Renal pelvis (tissue), 4 donors: Measurements from ENCODE around the gene FAM193B. TPM values are rescaled to one million over a fixed set of nuclear protein-coding genes. Genes with fewer than 3 reads are reported as not detected.
"Not testable (repeated sequence)": the region's sequence is repeated elsewhere in the genome, so short reads cannot be mapped to it uniquely, and the experiment has no call there.

Experiments used
- DNase-seq: peaks from one replicate; pipeline ENCODE4 v3.0.0-alpha.2; 2013
- polyA plus RNA-seq, 3 donors: library from polyadenylated mRNA; unstranded; fragments of 120-200 nt; gene quantifications; one replicate each; pipeline ENCODE4 v1.2.1, GENCODE V29; 2013; ENCODE audit not compliant: insufficient read length in 3 of 3

The FAM193B gene
- polyA plus RNA-seq, 3 donors: 78.8 to 110 (median 105) TPM

DNA sequence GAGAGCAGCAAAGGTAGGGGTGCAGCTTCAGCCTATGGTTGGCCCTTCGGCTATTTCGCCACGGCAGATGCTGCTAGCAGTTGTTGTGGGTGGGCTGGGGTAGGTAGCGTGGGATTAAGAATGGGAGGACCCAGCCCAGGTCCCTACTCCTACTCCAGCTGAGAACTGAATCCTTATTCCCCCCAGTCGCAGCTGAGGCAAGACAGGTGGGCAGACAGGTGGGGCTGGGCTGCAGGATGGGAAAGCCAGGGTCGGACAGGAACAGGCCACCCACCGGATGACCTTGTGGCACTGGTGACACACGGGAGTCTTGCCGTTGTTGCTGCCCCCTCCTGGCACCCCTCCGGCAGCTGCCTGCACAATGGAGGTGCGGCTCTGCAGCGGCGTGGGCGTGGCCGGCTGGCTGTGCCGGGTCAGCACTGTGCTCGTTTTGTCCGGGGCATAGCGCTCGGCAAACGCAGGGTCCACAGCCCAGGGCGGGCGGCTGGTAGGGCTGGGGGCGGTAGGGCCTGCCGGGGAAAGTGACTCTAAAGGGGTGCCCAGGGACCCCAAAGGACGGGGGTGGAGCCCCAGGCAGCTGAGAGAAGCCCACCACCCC, 65.1 kb downstream of the FAM193B start:
- no peak for DNase-seq

DNA sequence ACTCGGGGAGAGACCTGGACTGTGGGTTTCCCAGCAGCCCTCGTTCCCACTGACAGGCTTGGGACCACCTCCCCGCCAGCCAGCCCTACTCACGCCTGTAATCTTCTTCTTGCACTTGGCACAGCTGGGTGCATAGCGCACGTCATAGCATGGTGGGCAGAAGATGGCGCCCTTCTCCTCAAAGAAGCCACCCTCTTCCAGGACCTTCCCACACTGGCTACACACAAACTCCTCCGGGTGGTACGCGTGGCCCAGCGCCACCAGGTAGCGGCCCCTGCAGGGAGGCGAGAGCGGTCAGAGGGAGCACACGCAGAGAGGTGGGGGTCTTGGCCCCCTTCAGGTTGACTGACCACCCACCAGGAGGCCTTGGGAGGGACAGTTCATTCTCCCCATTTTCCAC, 66.4 kb downstream of the FAM193B start:
- DNase-seq: no peak

DNA sequence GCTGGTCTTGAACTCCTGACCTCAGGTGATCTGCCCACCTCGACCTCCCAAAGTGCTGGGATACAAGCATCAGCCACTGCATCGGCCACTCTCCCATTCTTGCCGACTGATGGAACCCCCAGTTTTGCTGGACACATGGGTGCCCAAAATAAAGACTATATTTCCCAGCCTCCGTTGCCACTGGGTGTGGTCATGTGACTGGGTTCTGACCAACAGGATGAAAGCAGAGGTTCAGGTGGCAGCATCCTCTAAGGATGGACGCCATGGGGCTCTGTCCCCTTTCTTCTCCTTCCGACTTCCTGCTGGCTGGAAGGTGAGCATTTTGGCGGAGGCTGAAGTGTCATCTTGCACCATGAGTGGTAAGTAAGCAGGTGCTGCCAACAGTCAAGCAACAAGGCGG, 67.2 kb downstream of the FAM193B start:
- DNase-seq: no peak

DNA sequence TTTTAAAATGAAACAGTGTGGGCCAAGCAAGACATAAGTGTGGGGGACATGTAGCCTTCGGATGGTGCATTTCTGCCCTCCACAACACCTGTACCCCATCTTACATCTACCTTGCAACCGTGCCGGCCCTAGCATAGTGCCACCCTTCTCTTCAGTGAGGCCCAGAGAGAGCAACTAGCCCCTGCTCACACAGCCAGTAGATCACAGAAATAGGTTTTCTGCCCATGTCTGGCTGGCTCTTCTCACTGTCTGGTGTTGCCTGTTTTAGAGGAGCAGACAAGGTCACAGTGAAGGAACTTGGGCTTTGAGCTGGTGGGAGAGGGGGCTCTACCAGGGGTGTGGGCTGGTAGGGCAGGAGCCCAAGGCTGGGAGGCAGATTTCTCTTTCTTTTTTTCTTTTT, 68.1 kb downstream of the FAM193B start:
- no peak for DNase-seq

DNA sequence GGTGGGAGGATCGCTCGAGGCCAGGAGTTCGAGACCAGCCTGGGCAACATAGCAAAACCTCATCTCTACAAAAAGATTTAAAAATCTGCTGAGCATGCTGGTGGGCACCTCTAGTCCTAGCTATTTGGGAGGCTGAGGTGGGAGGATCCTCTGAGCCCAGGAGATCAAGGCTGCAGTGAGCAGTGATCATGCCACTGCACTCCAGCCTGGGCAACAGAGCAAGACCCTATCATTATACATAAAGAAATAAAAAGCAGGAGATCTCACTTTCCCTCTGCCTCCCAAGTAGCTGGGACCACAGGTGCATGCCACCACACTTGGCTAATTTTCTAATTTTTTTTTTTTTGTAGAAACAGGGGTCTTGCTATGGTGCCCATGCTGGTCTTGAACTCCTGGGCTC, 68.6 kb downstream of the FAM193B start:
- DNase-seq: not testable (repeated sequence)

DNA sequence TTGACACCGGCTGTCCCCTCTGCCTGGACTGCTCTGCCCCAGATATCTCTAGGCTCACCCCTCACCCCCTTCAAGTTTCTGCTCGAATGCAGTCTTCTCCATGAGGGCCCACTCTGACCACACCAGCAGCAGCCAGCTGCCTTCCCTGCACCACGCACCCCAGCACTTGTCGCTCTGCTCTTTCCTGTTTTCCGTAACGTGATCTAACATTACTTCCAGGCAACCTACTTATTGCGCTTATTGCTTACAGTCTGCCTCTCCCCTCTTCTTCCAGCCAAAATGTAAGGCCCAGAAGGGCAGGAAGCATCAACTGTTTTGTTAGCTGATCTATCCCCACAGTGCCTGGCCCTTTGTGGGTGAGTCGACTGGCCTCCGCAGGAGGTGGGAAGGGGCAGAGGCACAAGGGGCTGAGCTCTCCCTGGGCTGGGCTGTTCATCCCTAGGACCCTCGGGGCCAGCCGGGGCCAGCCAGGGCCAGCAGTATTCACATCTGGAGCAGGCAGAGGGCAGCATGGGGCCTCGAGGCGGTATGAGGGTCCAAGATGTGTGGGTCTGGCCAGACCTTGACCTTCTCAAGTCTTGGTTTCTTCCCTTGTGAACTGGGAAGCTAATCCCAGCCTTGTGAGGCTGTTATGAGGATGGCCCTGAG, 69.3 kb downstream of the FAM193B start:
- no peak for DNase-seq

DNA sequence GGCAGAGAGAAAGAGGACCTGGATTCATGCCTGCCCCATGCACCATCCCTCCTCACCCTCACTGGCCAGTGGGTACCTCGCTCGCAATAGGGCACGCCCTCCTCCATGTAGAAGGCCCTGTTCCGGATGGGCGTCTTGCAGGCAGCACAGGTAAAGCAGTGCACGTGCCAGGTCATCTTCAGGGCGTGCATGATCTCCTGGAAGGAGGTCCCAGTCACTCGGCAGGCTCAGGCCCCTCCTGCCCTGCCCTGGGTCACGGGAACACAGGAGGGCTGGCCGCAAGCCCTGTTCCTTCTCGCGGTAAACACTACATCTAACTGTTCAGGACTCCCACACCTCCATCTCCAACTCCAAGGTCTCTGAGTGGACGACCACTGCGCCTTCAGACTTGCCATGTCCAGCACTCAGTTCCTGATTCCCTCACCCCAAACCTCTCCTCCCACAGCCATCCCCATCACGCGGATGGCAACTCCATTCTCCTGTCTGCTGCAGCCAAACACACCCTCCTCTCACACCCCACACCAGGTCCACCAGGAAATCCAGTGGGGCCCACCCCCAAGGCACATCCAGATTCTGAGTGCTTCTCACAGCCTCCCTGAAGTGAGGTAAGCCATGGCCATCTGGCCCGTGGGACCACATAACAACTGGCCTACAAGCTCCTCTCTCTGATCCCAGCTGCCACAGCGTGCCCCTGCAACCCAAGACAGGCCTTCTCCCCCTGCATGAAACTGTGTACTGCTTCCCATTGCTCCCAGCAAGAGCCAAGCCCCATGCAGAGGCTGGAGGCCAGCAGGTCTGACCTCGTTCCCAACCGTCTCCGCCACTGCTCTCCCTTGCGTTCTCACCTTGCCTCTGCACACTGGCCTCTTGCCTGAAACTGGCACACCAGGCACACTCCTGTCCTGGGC, 70.1 kb downstream of the FAM193B start:
- DNase-seq: no peak

DNA sequence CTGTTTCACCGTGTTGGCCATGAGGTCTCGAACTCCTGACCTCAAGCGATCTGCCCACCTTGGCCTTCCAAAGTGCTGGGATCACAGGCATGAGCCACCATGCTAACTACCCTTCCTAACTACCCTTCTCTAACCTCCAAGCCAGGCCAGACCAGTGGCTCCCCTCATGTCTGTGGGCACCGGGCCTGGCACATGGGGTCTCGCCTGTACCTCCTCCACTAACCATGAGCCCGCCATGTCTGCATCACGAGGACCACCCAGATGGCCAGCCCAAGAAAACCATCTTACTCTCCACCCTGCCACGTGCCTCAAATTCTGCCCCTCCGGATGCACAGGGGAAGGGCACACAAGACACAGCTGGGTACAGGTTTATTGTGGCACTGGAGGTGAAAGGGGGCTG, 71.3 kb downstream of the FAM193B start:
- no peak for DNase-seq

DNA sequence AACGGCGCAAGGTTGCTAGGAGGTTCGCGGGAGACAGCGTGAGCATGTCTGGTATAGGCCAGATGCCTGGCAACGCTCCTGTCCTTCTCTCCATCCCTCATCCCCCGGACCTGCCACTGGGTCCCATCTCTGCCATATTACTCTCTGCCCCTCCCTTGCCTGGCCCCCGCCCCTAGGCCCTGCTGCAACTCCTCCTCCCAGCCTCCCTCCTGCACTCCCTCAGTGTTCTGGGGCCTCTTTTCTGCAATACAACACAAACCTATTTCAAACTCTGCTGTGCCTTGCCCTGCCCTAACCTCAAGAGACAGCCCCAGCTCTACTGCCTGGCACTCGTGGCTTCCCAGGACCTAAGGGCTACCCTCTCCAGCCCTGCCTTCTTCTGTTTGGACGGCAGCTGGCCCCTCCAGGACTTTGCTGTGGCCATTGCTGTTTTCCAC, 72.0 kb downstream of the FAM193B start:
- no peak for DNase-seq

DNA sequence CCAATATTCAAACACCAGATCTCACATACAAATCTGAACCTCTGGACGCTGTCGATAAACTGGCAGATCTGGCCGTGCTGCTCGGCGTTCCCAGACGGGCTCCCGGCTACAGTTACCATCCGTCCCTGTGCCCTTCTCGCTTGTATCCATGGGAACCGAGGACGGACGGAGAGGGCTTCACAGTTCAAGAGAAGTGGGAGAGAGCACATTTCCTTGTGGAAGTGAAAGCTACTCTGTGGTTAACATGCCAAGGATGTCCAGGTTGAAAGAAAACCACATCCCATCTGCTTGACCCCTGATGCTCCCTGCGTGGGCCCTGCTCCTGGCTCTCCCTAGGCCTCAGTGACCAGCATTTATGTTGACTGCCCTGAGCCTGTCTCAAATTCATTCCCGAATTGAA, 74.6 kb downstream of the FAM193B start:
- peak; percentile 65 for DNase-seq

DNA sequence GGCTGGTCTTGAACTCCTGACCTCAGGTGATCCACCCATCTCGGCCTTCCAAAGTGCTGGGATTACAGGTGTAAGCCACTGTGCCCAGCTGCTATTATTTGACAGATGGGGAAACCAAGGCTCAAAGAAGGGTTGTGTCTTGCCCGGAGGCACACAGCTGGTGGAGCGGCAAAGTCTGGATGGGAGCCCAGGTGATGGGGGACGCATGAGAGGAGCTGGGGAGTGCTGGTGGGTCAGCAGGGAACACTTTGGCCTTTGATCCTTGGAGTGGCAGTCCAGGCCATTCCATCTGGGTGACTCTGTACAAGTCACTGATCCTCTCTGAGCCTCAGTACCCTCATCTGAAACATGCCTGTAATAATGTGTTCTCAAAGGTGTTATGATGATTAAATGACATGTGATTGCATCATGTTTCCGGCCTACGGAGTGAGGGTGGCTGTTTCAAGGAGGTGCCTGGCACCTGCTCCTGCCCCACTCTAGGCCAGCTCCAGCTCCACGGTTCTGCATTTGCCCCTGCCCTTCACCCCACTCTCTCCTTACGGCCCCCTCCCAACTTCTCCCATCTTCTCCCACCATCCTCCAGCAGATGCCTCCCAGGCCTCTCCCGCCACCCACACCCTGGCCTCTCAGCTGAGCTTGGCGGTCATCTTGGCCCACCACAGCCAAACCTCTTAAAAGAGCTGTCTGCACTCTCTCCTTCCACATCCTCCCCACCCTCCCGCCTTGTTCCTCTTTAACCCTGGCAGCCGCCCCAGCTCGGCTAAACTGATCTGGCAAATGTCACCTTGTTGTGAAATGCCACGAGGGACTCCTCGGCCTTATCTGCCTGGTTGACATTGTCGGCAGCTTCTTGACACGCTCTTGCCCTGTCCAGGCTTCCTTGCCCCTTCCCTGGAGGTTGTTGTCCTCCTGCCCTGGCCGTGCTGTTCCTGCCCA, 75.4 kb downstream of the FAM193B start:
- no peak for DNase-seq

DNA sequence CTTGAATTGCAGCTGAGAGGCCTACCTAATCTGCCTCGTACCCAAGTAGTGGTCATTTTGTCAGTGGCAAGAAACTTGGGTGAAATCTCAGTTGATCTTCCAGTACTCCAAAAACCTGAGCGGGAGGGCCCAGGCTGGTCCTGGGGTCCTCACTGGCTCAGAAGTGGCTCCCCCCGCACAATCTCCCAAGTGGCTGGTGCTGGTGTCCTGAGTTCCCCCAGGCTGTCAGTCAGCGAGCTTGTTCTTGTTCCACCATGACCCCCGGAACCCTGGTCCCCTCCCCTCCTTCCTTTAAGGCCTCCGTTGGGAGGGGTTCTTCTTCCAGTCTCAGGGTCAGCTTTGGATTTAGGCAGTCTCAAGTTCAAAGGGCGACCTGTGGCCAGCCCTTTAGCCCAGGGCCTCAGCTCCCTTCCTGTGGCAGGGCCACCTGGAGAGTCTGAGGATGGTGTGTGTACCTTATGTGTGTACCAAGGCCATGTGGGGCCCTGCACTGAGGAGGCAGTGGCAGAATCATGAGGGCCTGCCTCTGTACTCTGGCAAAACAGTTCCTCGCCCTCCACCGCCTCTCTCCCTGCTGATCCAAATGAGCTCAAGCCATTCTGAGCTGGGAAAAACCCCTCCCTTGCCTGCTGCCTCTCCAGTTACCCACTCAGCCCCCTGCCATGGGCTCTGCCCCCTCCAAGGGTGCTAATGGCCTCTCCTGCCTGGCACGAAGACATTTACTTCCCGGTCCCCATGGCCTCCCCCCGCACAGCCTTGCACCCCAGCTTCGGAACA, 76.5 kb downstream of the FAM193B start:
- DNase-seq: no peak

DNA sequence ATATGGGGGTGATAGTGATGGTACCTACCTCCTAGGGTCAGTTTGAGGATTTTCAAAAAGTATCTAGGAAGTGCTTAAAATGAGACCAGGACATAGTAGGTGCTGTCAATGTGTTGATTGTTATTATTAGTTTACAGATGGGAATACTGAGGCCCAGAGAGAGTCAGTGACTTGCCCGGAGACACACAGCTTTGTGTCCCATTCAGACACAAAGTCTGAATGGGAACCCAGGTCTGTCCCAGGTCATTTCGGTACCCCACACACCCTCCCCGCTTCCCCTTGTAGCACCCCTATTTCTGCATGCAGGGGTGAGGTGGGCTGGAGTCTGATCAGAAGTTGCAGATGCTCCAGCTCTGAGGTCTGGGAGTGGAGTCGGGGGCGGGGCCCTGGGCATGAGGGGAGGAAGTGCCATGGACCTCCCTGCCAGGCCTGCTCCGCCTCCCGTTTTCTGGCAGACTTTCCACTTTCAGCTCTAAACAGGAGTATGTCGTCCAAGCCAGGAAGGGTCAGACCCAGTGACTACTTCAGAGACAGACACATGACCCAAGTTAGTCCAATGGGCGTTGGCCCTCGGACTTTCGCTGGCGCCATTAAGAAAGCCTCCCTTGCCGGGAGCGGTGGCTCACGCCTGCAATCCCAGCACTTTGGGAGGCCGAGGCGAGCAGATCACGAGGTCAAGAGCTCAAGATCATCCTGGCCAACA, 77.7 kb downstream of the FAM193B start:
- no peak for DNase-seq

DNA sequence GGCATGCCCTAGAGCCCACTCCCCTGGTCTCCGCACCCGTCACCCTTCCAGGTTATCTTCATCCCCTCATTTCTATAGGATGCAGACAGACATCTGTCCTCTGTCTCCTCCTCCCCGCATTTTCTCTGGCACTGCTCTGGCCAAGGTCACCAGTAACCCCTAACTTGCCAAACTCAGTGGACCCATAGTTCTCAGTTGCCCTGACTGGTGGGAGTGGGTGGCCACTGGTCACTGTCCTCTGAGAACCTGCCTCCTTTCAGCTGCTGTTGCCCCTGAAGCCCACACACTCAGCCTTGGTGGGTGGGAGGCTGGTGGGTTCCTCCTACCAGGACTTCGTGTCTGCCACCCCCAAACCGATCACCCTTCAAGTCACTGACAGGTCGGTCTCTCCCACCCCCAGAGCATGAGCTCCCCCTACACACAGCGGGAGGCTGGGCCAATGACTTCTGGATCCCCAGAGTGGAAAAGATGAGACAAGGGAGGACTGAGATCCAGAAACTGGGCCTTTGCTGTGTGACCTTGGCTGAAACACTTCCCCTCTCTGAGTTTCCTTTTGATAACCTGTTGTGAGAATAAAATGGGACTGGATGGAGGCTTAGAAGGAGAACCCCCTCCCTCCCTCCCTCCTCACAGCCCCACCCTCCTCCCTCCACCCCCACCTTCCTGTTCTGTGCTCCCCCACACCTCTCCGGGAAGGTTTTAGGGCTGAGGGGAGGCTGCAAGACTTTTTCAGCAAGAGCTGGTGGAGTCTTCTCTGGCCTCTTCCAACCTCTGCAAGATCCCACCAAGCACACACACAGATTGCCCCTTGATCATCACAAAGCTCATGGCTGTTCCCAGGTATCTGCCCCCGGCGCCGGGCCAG, 78.6 kb downstream of the FAM193B start:
- no peak for DNase-seq

DNA sequence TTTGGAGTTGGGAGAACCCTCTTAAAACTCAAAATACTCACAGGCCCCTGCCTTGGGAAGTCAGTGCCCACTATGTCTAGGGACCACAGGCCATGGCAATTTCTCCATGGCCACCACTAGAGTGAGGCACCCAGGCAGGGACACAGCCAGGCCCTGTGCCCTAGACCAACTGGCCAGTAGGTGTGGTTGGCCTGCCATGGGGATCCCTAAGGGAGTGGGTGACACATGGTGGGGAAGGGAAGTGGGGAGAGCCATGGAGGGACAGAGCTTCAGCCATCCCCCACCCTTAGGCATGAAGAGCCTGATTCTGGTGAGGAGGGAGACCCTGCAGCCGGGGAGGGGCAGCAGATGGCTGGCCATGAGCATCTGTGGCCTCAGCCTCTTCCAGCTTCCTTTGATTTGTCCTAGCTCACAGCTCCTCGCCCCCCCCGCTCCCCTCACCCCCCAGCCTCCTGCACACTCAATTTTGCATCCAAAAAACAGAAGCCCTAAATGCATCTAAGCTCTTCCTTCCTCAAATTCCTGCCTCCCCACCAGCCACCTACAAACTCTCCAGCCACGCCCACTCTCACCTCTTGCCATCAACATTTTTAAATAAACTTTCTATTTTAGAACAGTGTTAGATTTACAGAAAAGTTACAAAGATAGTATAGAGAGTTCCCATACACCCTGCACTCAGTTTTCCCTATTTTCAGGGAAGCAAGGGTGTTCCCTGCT, 79.4 kb downstream of the FAM193B start:
- DNase-seq: no peak

DNA sequence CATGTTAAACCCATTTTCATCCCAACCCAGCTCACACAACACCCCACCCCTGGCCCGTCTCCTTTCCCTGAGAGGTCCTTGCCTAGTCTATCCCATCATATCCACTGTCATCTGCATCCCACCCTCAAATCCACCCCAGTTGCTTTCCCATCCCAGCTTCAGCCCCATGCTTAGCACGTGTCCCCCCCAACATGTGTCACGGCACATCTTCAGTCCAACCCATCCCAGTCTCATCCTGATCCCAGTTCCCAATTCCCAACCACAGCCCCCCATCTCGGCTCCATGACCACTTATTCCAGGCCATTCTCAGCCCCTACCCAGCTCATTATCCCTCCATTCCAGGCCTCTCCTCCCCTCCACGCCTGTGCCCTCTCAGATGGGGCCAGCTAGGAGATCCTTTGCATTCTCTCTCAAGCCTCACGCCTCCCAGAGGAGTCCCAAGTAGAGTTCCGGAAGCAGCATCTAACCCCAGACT, 80.3 kb downstream of the FAM193B start:
- no peak for DNase-seq

DNA sequence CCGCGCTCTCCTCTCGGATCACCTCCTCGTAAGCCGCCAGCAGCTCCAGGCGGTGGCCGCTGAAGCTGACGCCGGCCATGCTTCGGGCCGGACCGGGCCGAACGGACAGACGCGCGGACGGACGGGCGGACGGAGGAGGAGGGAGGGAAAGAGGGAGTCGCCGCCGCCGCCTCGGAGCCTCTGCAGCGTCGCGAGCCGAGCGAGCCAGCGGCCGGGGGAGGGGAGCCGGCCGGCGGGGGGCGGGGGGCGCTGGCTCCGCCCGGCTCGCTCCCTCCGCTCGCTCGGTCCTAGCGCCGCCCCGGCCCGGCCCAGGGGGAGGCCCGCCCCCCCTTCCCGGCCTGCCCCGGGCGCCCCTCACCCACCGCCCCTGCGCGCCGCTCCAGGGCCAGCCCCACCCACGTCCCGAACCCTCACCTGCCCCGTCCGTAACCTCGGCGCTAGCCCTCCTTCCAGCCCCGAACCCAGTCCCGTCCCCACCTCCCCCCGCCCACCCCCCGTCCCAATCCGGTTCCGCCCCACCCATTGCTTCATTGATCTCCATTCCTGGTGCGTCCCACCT, 80.8 kb downstream of the FAM193B start, which contains the start of gene DBN1:
Gene DBN1 (minus strand): TSS at position 192 of the 559 bp plus-strand sequence. CDS start 113 bp downstream, at position 79.
- DNase-seq: peak; percentile 65
